K562 (cell line): ENCODE measurements around the gene EN1. TPM values are rescaled to one million over a fixed set of nuclear protein-coding genes. Genes with fewer than 3 reads are reported as not detected.

Source experiments
- ATAC-seq: fragments of 200-7000 bp; cut with Tn5 transposase; 3 replicates; pipeline ENCODE4 v1.9.1; 2020; ENCODE audit warnings: moderate library complexity
- BruUV-seq: library from RNA; stranded (reverse); fragments of 400-500 nt; replicated peaks from 2 replicates; lab custom pipeline; 2021; lab: Mats Ljungman, UMichigan
- CTCF ChIA-PET: fragments of 300-600 bp; formaldehyde crosslinking; extraction: SDS; loops from one replicate; lab custom pipeline; 2021; ENCODE audit warnings: low intra/inter-chr PET ratio; lab: Yijun Ruan, JAX
- POLR2A ChIA-PET: fragments of 300-600, 350-650 bp; sonication (Branson Sonifier 250); formaldehyde crosslinking; extraction: SDS; loops from one replicate; lab custom pipeline; 2021; ENCODE audit warnings: antibody characterized with exemption, inconsistent platforms; lab: Yijun Ruan, JAX
- DNase-seq, 4 experiments: peaks; one replicate each; pipeline versions ENCODE4 v3.0.0 to v3.0.0-alpha.2; 2011 to 2018; ENCODE audit warnings: low spot score in 3 of 4, mixed read lengths in 3 of 4; ENCODE audit errors: extremely low read depth in 1 of 4
- FAIRE-seq: peaks from 2 replicates; lab custom pipeline; 2011; peaks lifted over from hg19 to GRCh38; lab: Jason Lieb, UNC
- H2AFZ ChIP-seq: 2 replicates; pipeline ENCODE4 v1.6.0; 2011; ENCODE audit warnings: low read depth, low read length, control low read depth, inconsistent platforms
- H3K27ac ChIP-seq: fragments of 200-600 bp; 3 replicates; pipeline ENCODE4 v1.8.0; 2011; ENCODE audit warnings: low read depth, mild to moderate bottlenecking, control low read depth, inconsistent platforms, low read length, moderate library complexity, mixed read lengths; ENCODE audit errors: extremely low read depth
- H3K27me3 ChIP-seq, 2 experiments: fragments of 300-600 bp in 1 of 2; 2 replicates in 1 of 2; 3 replicates in 1 of 2; pipeline versions ENCODE4 v1.6.0 to v1.8.0; 2011; ENCODE audit warnings: inconsistent platforms in 2 of 2, low read length in 2 of 2, mild to moderate bottlenecking in 1 of 2, mixed read lengths in 1 of 2, moderate library complexity in 1 of 2; ENCODE audit not compliant: control insufficient read depth in 2 of 2, insufficient read depth in 2 of 2
- H3K36me3 ChIP-seq: fragments of 300-600 bp; 3 replicates; pipeline ENCODE4 v1.8.0; 2011; ENCODE audit warnings: mild to moderate bottlenecking, low read length, inconsistent platforms; ENCODE audit not compliant: control insufficient read depth, insufficient read depth
- H3K4me1 ChIP-seq, 2 experiments: fragments of 200-600 bp in 1 of 2; replicated peaks in 1 of 2; 2 replicates in 1 of 2; 3 replicates in 1 of 2; pipeline versions ENCODE4 v1.5.1 to v1.8.0; 2011; ENCODE audit warnings: inconsistent platforms in 2 of 2, low read length in 2 of 2, mild to moderate bottlenecking in 1 of 2, mixed read lengths in 1 of 2, moderate library complexity in 1 of 2; ENCODE audit not compliant: control insufficient read depth in 2 of 2, insufficient read depth in 2 of 2
- H3K4me2 ChIP-seq: 2 replicates; pipeline ENCODE4 v1.6.1; 2011; ENCODE audit warnings: low read length, control low read depth, inconsistent platforms, mixed read lengths; ENCODE audit not compliant: insufficient read depth
- H3K4me3 ChIP-seq: fragments of 200-600 bp; sonication (generic), shearing (Covaris generic); 2 replicates; pipeline ENCODE4 v1.5.1; 2016; ENCODE audit warnings: control low read depth, inconsistent platforms
- H3K79me2 ChIP-seq: fragments of 200-600 bp; 3 replicates; pipeline ENCODE4 v1.8.0; 2011; ENCODE audit warnings: low read length, inconsistent platforms; ENCODE audit not compliant: control insufficient read depth, insufficient read depth
- H3K9ac ChIP-seq, 2 experiments: 2 replicates each; pipeline versions ENCODE4 v1.6.0 to v1.6.1; 2011; ENCODE audit warnings: low read depth in 2 of 2, low read length in 2 of 2, control low read depth in 1 of 2, inconsistent platforms in 1 of 2, mild to moderate bottlenecking in 1 of 2, mixed read lengths in 1 of 2; ENCODE audit not compliant: insufficient read depth in 1 of 2
- H3K9me1 ChIP-seq: one replicate; pipeline ENCODE4 v1.6.0; 2011; ENCODE audit warnings: inconsistent platforms, mild to moderate bottlenecking, low read length, moderate library complexity; ENCODE audit not compliant: control insufficient read depth, insufficient read depth
- H3K9me3 ChIP-seq: replicated peaks from 2 replicates; pipeline ENCODE4 v1.5.1; 2011; ENCODE audit warnings: low read depth, low read length, inconsistent platforms; ENCODE audit not compliant: control insufficient read depth, insufficient read depth
- H4K20me1 ChIP-seq: replicated peaks from 2 replicates; pipeline ENCODE4 v1.6.1; 2011; ENCODE audit warnings: low read length, inconsistent platforms, mixed read lengths; ENCODE audit not compliant: control insufficient read depth, insufficient read depth
- CGGBP1 ChIP-seq: fragments of 250-450 bp; sonication (Bioruptor Pico); IDR thresholded peaks from 2 replicates; pipeline ENCODE4 v1.9.0; 2021; ENCODE audit warnings: mild to moderate bottlenecking
- KAT2B ChIP-seq: IDR thresholded peaks from one replicate; pipeline ENCODE4 v1.6.1; 2012; ENCODE audit warnings: low read depth, mild to moderate bottlenecking, control low read depth, inconsistent platforms, low read length, moderate library complexity
- RHOXF2B ChIP-seq: fragments of 250-450 bp; sonication (Bioruptor Pico); conservative IDR thresholded peaks from 2 replicates; pipeline ENCODE4 v1.5.1; 2021
- SMARCB1 ChIP-seq: IDR thresholded peaks from 2 replicates; pipeline ENCODE4 v1.6.1; 2011; ENCODE audit warnings: improper control_type of control experiment, low read depth; ENCODE audit not compliant: insufficient read length
- ZNF347 ChIP-seq: fragments of 450-650 bp; formaldehyde crosslinking; IDR thresholded peaks from 2 replicates; pipeline ENCODE4 v1.4.0; 2020; ENCODE audit warnings: low read depth, mild to moderate bottlenecking, moderate library complexity
- ZNF511 ChIP-seq: sonication (generic); formaldehyde crosslinking; IDR thresholded peaks from 2 replicates; pipeline ENCODE4 v1.8.0; 2022; ENCODE audit warnings: mild to moderate bottlenecking, missing genetic modification reagents
- WGBS: fragments of 100-300 bp; shearing (Covaris generic); methylation state at CpG from one replicate; pipeline ENCODE4 v1.1.6; 2016; ENCODE audit warnings: low coverage, mixed read lengths; ENCODE audit not compliant: insufficient coverage; ENCODE audit errors: missing lambda C conversion rate; 5-methylcytosine and 5-hydroxymethylcytosine counted together
- in situ Hi-C: fragments of 300-500 bp; cut with MboI; formaldehyde crosslinking; loops from 4 replicates; pipeline ENCODE4 v1.15.0; 2018; ENCODE audit warnings: inconsistent platforms, mixed read lengths
- intact Hi-C: fragments of 100-400 bp; cut with micrococcal nuclease; formaldehyde crosslinking; loops from 2 replicates; pipeline ENCODE4 v1.14.2; 2022
- polyA plus RNA-seq, 8 experiments: library from polyadenylated mRNA; depleted of rRNA in 4 of 8; stranded (reverse) in 5 of 8; unstranded in 3 of 8; fragments of >200 nt; fragmentation: Nextera tagmentation in 2 of 8; fragmentation: Illumina TruSeq in 1 of 8; extraction: Ambion mirVana in 2 of 8; extraction: Trizol in 1 of 8; gene quantifications; 2 replicates each; pipeline versions ENCODE4 v1.2.1 to v1.2.3, GENCODE V29; 2011 to 2014; ENCODE audit warnings: inconsistent platforms in 1 of 8, missing spikeins in 1 of 8
- total RNA-seq, 7 experiments: library from RNA; depleted of rRNA in 6 of 7; stranded (reverse); fragments of >200 nt in 6 of 7; fragmentation: Illumina TruSeq in 2 of 7; extraction: Trizol in 2 of 7; gene quantifications; 2 replicates each; pipeline versions ENCODE4 v1.2.1 to v1.2.3, GENCODE V29; 2011 to 2021; ENCODE audit warnings: low replicate concordance in 1 of 7
- TF ChIP-seq, protein P1 (sequence below): fragments of 250-450 bp; sonication (Bioruptor Pico); IDR thresholded peaks from 2 replicates; pipeline ENCODE4 v1.4.0; 2020; ENCODE audit warnings: mild to moderate bottlenecking, moderate library complexity, borderline replicate concordance

Gene EN1
- total and polyA plus RNA-seq, 9 of the 15 experiments (the other 6 are each of a cell fraction or from before 2014, with no cell fraction given) = 0.06 to 2.0 (median 0.51) TPM

GRCh38 chr2:118813111-118813510, 34.3 kb downstream of the EN1 start:
- Histone ChIP-seq H3K27me3 (peaks cover 0 to 2% of the 10 kb centered on the region in 2 experiments; a peak in 1 of 5 replicates), H3K4me1 (peaks cover 11 to 14% of the 10 kb centered on the region in 2 experiments; a peak in 4 of 5 replicates), H3K27ac (no peak overlapping the region), H3K9ac (peak overlapping the region in 1 of 2 experiments; percentile 15; a peak in 1 of 4 replicates), H3K9me1 (no peaks in the 10 kb centered on the region), H3K9me3 (no peaks in the 10 kb centered on the region), H2AFZ (peak overlapping the region; percentile 72), H3K4me2 (no peak overlapping the region), H3K79me2 (no peaks in the 10 kb centered on the region), H3K4me3 (no peak overlapping the region), H4K20me1 (no peaks in the 10 kb centered on the region), H3K36me3 (no peaks in the 10 kb centered on the region)
- in situ Hi-C loops = no loop called here
- BruUV-seq = no TSS peak
- WGBS = 52% methylated on average over 8 of the region's 8 CpGs
- intact Hi-C loops = no loop called here
- FAIRE-seq (no peak), DNase-seq (no peak), ATAC-seq (no peak)
- POLR2A ChIA-PET = interaction anchor here (0.9 kb wide), 1 partner anchor 32 kb away, joined by 3 read pairs; no protein-coding TSS in a partner anchor
- no peak for TF ChIP-seq RHOXF2B
- TF ChIP-seq SMARCB1 = no peak
- TF ChIP-seq, protein P1, sequence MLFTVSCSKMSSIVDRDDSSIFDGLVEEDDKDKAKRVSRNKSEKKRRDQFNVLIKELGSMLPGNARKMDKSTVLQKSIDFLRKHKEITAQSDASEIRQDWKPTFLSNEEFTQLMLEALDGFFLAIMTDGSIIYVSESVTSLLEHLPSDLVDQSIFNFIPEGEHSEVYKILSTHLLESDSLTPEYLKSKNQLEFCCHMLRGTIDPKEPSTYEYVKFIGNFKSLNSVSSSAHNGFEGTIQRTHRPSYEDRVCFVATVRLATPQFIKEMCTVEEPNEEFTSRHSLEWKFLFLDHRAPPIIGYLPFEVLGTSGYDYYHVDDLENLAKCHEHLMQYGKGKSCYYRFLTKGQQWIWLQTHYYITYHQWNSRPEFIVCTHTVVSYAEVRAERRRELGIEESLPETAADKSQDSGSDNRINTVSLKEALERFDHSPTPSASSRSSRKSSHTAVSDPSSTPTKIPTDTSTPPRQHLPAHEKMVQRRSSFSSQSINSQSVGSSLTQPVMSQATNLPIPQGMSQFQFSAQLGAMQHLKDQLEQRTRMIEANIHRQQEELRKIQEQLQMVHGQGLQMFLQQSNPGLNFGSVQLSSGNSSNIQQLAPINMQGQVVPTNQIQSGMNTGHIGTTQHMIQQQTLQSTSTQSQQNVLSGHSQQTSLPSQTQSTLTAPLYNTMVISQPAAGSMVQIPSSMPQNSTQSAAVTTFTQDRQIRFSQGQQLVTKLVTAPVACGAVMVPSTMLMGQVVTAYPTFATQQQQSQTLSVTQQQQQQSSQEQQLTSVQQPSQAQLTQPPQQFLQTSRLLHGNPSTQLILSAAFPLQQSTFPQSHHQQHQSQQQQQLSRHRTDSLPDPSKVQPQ (CRISPR knock-in tag) = no peak
- no peak for TF ChIP-seq ZNF511 (CRISPR knock-in tag)
- TF ChIP-seq ZNF347 (CRISPR knock-in tag) = no peak
- TF ChIP-seq KAT2B = no peak
- TF ChIP-seq CGGBP1 (CRISPR knock-in tag) = no peak
- CTCF ChIA-PET = no interaction called here
